ENCODE results near the gene SLC10A4. TPM values are rescaled to one million over a fixed set of nuclear protein-coding genes. Genes with fewer than 3 reads are reported as not detected.

Gene SLC10A4
- total RNA-seq (2012; rRNA removed) (not detected in 2 replicates), polyA plus RNA-seq (2012; rRNA removed) (not detected in 2 replicates), Bru-seq, nascent RNA (percentile 28 among the genes with signal in this experiment), BruChase-seq, experiment 1, labeled RNA remaining after a 6-hour chase (percentile 27 among the genes with signal in this experiment), BruChase-seq, experiment 2, labeled RNA remaining after a 2-hour chase (percentile 35 among the genes with signal in this experiment)
- polyA plus RNA-seq (2012; cell fraction: cytosol; rRNA removed), result not detected in 2 replicates
- 0.25 and 0.41 TPM in 2 replicates for polyA plus RNA-seq (2012; cell fraction: nucleus; rRNA removed; ENCODE audit: low replicate concordance)
- long read RNA-seq, result 0 reads

DNA sequence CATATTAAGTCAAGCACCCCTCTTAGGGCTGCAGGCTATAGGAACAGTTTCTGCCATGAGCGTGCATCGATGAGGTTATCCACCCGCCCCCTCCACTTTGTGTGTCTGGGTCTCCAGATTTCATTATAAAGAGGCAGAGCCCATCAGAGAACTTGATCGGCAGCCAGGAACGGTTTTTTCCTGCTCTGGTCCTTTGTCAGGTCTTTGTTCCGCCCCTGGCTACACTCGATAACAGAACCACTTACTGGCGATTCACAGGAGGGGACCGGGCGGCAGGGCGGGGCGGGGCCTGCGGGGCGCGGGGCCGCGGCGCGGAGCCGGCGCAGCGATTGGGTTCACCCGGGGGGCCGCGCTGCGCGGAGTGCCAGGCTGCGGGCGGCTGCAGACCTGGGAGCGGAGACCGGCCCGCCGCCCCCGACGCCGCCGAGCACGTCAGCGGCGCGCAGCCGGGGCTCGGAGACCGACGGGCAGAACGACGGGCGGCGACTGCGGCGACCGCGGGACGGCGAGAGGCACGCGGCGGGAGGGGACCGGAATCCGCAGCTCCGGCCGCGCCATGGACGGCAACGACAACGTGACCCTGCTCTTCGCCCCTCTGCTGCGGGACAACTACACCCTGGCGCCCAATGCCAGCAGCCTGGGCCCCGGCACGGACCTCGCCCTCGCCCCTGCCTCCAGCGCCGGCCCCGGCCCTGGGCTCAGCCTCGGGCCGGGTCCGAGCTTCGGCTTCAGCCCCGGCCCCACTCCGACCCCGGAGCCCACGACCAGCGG, at the start of gene SLC10A4:
Gene SLC10A4 (plus strand): TSS at position 338 of the 771 bp plus-strand sequence. CDS start 219 bp downstream, at position 557.
- Histone ChIP-seq H4K20me1 (ENCODE audit: insufficient read depth, low read length) (no peaks in the 10 kb centered on the region), H3K4me1 (ENCODE audit: control insufficient read depth, insufficient read depth, low read length) (peaks cover 5% of the 10 kb centered on the region), H3K36me3 (ENCODE audit: control insufficient read depth, insufficient read depth, low read length) (no peaks in the 10 kb centered on the region), H2AK9ac (replicated peaks; ENCODE audit: low read depth, low read length, poor library complexity) (no peak within 1 kb of the TSS), H3K9ac (ENCODE audit: low read depth, low read length) (no peak within 1 kb of the TSS), H3K18ac (ENCODE audit: low read depth, low read length) (no peak within 1 kb of the TSS), H3K9me1 (ENCODE audit: insufficient read depth, low read length) (no peaks in the 10 kb centered on the region), H2BK20ac (ENCODE audit: low read depth, low read length) (no peak within 1 kb of the TSS), H3K4me2 (ENCODE audit: low read depth, low read length) (peak within 1 kb of the TSS; percentile 72), H3K4ac (ENCODE audit: low read depth, low read length) (no peak within 1 kb of the TSS), H3K56ac (ENCODE audit: extremely low read depth, insufficient read depth, low read length) (no peak within 1 kb of the TSS), H3K79me1 (ENCODE audit: low read depth in 1 of 2, low read length in 2 of 2) (no peaks in the 10 kb centered on the region), H2AFZ (replicated peaks; ENCODE audit: low read length, poor library complexity) (peak within 1 kb of the TSS; percentile 81), H2BK15ac (ENCODE audit: low read depth, low read length) (no peak within 1 kb of the TSS), H3K23ac (ENCODE audit: low read depth, low read length) (no peak within 1 kb of the TSS), H2BK5ac (ENCODE audit: low read depth, low read length, poor library complexity, severe bottlenecking) (no peak within 1 kb of the TSS), H3K4me3 (ENCODE audit: insufficient read depth, low read depth, low read length) (peak within 1 kb of the TSS; percentile 45), H3K9me3 (ENCODE audit: control insufficient read depth, insufficient read depth, low read length) (peaks cover 20% of the 10 kb centered on the region), H2AK5ac (ENCODE audit: low read depth, low read length) (no peak within 1 kb of the TSS), H4K5ac (ENCODE audit: low read depth, low read length) (no peak within 1 kb of the TSS), H3K14ac (replicated peaks; ENCODE audit: low read depth, low read length) (no peak within 1 kb of the TSS), H4K91ac (ENCODE audit: insufficient read depth, low read depth, low read length) (no peak within 1 kb of the TSS), H3K27ac (ENCODE audit: insufficient read depth, low read length) (no peak within 1 kb of the TSS), H3K27me3 (ENCODE audit: control insufficient read depth, insufficient read depth, low read length) (peaks cover 57% of the 10 kb centered on the region), H2BK120ac (ENCODE audit: low read depth, low read length) (no peak within 1 kb of the TSS), H4K8ac (ENCODE audit: low read depth in 2 of 2, low read length in 2 of 2) (no peak within 1 kb of the TSS)
- no peak for DNase-seq
- ChIA-PET CTCF (no interaction called here), POLR2A (ENCODE audit: unreplicated experiment) (no interaction called here)
- intact Hi-C loops (cut with micrococcal nuclease) (no loop called here), in situ Hi-C loops (cut with MboI; ENCODE audit: low sequenced_read_pairs) (loop anchor here (25.0 kb wide), 1 partner anchor 96 kb away; no protein-coding TSS in a partner anchor), dilution Hi-C loops (cut with HindIII; ENCODE audit: low sequenced_read_pairs, unreplicated experiment) (no loop called here)
- peak; percentile 46; the same call in 1 of the 2 replicates for ATAC-seq (ENCODE audit: low read depth)
- TF ChIP-seq BHLHE40 (IDR thresholded peaks at IDR 0.05; ENCODE audit: low read depth, low read length) (no peak), RAD21 (IDR thresholded peaks at IDR 0.05; ENCODE audit: low read length) (no peak), MXI1 (IDR thresholded peaks at IDR 0.05; ENCODE audit: borderline replicate concordance, low read depth, low read length) (no peak), RCOR1 (IDR thresholded peaks at IDR 0.05; ENCODE audit: insufficient replicate concordance, low read length) (no peak), RFX5 (IDR thresholded peaks at IDR 0.05; ENCODE audit: low read depth, low read length) (no peak), USF2 (IDR thresholded peaks at IDR 0.05; ENCODE audit: low read depth, low read length) (no peak)
- TF ChIP-seq, protein P1, sequence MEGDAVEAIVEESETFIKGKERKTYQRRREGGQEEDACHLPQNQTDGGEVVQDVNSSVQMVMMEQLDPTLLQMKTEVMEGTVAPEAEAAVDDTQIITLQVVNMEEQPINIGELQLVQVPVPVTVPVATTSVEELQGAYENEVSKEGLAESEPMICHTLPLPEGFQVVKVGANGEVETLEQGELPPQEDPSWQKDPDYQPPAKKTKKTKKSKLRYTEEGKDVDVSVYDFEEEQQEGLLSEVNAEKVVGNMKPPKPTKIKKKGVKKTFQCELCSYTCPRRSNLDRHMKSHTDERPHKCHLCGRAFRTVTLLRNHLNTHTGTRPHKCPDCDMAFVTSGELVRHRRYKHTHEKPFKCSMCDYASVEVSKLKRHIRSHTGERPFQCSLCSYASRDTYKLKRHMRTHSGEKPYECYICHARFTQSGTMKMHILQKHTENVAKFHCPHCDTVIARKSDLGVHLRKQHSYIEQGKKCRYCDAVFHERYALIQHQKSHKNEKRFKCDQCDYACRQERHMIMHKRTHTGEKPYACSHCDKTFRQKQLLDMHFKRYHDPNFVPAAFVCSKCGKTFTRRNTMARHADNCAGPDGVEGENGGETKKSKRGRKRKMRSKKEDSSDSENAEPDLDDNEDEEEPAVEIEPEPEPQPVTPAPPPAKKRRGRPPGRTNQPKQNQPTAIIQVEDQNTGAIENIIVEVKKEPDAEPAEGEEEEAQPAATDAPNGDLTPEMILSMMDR (conservative IDR thresholded peaks at IDR 0.05; ENCODE audit: low read depth, low read length), result no peak
- BruUV-seq (replicated peaks), result no TSS peak
- 3% methylated on average over 45 of the region's 85 CpGs; no CpG with 5 or more reads in 1 of the 2 experiments for WGBS, 2 experiments (ENCODE audit: extremely low coverage in 2 of 2, insufficient read length in 1 of 2)
